Esophagus muscularis mucosa (tissue), 3 donors: ENCODE results near the gene ENDOD1.

Experiments
- POLR2A ChIP-seq: fragments of 450-650 bp; IDR thresholded peaks from one replicate; pipeline ENCODE4 v1.6.1; 2017; ENCODE audit warnings: antibody characterized with exemption, moderate library complexity, mild to moderate bottlenecking, low read depth
- POLR2AphosphoS5 ChIP-seq, 2 donors: sonication (generic); formaldehyde crosslinking; IDR thresholded peaks; one replicate each; pipeline ENCODE4 v1.6.1; 2017; ENCODE audit warnings: antibody characterized with exemption in 2 of 2
- TF ChIP-seq, protein P1 (sequence below), 3 experiments: fragments of 200-600 bp in 2 of 3; fragments of 450-650 bp in 1 of 3; sonication (generic) in 2 of 3; IDR thresholded peaks; one replicate each; pipeline ENCODE4 v1.5.1; 2017 to 2019; ENCODE audit warnings: antibody characterized with exemption in 3 of 3, mild to moderate bottlenecking in 2 of 3, moderate library complexity in 1 of 3

DNA sequence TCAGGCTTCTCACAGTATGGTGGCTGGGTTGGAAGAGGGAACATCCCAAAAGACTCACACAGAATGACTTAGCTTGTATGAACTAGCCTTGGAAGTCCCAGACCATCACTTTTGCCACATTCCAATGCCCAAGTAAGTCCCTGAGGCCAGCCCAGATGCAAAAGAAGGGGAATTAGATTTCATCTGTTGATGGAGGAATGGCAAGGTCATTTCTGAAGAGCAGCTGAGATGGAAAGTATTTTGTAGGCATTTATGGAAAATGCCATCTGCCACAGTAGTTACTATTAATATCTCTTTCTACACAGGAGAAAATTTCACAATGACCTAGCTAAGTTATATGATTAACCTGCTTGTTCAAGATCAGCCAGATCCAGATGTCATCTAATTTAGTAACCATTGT is 58.8 kb downstream of the ENDOD1 start:
- TF ChIP-seq, protein P1, sequence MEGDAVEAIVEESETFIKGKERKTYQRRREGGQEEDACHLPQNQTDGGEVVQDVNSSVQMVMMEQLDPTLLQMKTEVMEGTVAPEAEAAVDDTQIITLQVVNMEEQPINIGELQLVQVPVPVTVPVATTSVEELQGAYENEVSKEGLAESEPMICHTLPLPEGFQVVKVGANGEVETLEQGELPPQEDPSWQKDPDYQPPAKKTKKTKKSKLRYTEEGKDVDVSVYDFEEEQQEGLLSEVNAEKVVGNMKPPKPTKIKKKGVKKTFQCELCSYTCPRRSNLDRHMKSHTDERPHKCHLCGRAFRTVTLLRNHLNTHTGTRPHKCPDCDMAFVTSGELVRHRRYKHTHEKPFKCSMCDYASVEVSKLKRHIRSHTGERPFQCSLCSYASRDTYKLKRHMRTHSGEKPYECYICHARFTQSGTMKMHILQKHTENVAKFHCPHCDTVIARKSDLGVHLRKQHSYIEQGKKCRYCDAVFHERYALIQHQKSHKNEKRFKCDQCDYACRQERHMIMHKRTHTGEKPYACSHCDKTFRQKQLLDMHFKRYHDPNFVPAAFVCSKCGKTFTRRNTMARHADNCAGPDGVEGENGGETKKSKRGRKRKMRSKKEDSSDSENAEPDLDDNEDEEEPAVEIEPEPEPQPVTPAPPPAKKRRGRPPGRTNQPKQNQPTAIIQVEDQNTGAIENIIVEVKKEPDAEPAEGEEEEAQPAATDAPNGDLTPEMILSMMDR (IDR thresholded peaks at IDR 0.05): no peak
- no peak for TF ChIP-seq POLR2A
- no peak for TF ChIP-seq POLR2AphosphoS5 (IDR thresholded peaks at IDR 0.05)
